GM18505 (cell line): ENCODE data around the gene PLXNA4.

ENCODE experiments used
- ATAC-seq: cut with Tn5 transposase; IDR thresholded peaks from one replicate; pipeline ENCODE4 v1.9.1; 2021; ENCODE audit not compliant: unreplicated experiment
- POLR2A ChIP-seq: IDR thresholded peaks from 4 replicates; pipeline ENCODE4 v1.6.1; 2011; ENCODE audit warnings: borderline replicate concordance; ENCODE audit not compliant: insufficient read depth, insufficient read length; ENCODE audit errors: extremely low read depth

Gene PLXNA4

DNA sequence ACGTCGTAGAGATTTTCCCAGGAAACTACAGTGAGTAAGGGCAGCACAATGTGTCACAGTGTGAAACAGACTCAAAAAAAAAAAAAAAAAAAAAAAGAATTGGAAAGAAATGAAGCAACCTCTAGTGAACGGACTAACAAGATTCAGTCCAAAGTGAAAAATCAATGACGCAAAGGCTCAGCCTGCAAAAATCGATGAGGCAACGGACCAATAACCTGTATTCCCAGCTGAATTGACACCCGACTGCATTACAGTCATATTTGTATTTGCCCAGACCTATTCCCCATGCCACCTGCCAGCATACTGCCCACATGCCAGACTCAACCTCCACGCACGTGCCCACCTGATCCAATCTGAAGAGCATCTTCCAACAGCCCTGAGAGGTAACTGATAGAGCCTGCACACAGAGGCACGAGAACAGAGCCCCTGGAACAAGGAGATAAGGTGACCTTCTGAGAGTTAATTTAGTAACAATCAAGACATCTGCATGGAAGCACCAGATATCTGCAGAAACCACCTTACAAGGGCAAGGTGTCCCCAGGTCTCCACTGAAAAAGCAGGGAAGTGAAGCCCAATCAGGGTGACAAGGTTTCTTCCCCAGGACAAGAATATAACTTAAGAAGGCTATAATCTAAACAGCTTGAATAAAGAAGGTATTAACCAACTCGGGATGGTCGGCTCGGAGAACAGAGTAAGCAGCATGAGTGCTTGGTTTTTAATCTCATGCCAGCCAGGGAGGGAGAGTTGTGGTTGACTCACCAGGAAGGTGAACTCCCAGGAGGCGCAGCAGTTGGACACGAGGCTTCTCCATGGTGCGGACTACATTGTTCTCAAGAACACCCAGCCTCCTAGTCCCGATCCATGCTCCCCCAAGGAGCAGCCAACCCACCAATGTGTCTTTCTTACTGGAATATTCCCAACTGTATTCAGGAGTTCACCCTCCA, 48.5 kb downstream of the PLXNA4 start:
- no peak for ATAC-seq
- no peak for TF ChIP-seq POLR2A

DNA sequence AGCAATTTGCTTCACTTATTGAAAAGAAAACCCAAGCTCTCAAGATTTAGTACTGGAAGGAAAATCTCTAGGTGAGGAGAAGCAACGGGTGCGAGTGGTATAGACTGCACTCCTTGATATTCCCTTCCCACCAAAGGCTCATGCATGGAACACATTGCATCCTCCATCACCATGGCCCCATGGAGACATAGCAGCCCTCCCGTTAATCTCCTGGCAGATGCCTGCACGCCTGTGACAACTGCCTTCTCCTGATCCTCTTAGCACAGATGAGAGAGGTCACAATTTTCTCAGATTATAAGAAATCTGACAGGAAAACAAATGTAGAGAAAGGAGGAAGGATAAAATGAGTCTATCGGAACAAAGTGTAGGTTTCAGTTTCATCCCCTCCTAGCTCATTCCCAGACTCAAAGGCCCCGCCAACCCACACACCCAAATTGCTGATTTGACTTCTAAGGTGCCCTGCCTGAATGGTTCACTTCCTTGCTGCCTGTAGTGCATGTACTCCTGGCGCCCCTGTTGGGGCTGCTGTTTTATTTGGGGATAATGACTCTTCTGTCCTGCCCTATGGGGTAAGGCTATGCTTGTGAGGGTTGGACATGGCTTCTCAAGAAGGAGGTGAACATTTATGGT, 50.0 kb downstream of the PLXNA4 start:
- TF ChIP-seq POLR2A = no peak

DNA sequence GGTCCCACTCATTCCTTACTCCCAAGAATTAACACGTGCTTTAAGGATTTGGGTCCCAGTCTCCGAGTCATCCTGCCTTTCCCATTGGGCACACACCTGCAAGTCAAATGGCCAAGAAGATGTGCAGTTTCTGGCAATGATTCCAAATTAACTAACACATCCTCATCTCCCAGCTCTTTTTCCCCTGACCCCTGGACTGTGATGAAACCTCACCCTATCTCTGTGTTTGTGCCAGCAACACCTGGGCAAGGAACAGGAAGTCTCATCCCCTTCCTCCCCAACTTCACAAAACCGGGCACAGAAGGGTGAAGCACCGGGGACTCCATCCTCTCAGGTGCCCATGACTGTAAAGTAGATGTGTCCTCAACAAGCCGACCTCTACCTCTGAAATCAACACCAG, 54.8 kb downstream of the PLXNA4 start:
- ATAC-seq = no peak
- TF ChIP-seq POLR2A = no peak

More for the DNA sequence above, 50.0 kb downstream of the PLXNA4 start:
- no peak for ATAC-seq

DNA sequence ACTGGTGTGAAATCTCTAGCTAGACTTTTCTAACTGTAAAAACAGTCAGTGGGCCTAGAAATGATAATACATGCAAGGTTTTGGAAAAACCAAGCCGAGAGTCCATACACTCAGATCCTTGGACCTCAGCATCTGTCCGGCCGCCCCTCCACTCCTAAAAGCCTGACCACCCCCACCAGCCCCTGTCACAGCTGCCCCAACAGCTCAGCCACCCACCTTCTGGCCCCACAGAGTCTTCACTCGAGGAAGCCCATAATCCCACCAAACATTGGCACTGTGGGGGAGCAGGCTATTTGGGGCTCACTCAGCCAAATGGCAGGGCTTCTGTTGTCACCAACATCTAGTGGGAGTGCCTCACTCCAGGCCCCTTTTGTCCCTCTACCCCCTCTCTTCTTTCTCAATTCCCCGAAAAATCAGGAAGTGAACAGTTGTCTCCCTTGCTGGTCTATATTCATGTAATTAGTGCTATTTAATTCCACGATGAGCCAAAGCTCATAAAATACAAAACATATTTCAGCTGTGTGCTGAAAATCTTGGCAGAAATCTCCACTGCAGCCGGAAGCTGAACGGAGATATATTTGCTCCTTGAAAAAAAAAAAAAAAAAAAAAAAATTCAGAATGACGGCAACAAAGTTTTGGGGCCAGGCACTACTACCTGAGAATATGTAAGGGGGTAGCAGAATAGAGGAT, 55.5 kb downstream of the PLXNA4 start:
- TF ChIP-seq POLR2A = no peak
- no peak for ATAC-seq

DNA sequence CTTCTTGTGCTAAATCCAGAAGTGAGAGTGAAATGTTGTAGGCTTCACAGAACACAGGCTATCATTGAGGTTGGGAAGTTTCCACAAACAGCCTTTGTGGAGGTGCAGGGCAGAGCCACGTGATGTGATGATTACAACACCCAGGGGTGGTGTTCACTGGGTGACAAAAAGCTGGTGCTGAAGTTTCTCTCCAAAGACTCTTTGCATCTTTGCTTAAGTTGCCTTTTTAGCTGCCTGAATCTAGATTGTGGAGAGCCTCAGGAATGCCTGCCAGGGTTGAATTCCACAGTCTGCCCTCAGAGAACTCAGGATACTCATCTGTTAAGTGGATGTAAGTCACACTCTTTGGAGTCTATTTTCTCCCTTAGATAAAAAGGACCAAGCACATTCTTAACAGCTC, 56.3 kb downstream of the PLXNA4 start:
- ATAC-seq = no peak
- no peak for TF ChIP-seq POLR2A

DNA sequence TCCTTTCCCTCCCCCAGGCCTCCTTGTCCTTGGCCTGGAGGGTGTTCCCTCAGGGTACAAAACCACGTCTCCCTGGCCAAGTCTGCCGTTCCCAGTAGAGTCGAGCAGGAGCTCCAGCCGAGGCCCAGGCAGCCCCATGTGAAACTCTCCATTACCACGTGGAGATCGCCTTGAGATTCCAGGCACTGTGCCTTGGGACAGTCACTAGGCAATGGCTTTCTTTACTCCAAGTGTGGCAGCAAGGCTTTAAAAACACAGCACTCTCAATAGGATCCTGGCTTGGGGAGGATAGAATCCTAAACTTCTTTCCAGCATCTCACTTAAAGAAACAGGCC, 57.5 kb downstream of the PLXNA4 start:
- no peak for TF ChIP-seq POLR2A
- ATAC-seq = no peak

DNA sequence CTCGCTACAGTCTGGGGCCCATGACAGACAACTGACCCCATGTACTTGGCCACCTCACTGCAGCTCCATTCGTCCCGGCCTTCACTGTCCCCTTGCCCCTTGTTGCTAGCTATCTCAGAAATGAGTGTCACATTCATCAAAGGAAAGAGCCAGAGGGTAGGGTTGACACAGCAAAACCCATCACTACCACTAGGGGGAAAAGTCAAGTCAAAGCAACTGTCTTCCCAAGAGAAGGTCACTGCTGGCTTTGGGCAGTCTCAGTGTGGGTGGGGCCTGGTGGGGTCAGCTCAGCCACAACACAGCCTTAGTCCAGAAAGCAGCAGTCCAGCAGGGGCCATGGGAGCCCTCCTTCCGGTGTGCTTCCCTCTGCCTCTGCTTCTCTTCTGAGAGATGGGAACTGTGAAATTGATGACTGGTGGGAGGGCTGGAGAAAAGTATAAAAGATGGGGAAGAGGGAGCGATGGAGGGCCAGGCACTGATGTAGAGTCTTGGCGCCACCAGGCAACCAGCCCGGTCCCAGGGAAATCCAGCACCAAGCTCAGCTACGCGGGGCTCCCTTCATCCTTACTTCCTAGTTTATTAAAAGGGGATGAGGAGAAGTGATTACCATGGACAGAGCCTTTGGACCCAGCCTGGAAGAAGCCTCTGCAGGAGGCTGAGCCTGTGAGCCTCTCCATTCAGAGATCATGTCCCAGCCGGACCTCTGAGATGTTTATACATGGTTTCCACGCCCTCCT, 58.0 kb downstream of the PLXNA4 start:
- ATAC-seq = no peak
- TF ChIP-seq POLR2A = no peak

DNA sequence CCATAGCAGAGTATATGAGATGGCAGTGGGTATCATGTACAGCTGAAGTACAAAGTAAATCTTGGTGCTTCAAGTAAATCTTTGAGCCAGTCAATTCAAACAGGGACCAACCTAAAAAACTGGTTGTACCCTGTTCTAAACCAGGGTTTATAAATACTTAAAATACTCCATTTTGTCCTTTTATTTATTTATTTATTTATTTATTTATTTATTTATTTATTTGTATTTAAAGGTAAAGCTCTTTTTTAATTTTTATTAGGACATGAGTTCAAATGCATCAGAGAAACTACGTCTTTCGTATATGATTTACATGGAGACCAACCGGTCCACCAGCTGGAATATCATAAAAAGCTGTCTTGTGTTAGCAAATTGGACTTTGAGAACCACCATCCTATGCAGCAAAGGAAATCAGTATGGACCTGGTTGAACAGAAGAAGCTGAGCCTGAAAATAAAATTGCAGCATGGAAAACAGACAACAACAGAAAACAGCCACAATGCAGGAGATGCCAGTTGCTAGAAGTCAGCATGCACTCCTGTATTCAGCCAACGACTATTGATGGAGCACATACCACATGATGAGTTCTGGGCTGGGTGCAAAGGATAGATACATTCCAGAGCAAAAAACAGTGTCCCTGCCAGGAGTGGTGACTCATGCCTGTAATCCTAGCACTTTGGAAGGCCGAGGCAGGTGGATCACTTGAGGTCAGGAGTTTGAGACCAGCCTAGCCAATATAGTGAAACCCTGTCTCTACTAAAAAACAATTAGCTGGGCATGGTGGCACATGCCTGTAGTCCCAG, 60.0 kb downstream of the PLXNA4 start:
- ATAC-seq = no peak
- no peak for TF ChIP-seq POLR2A

DNA sequence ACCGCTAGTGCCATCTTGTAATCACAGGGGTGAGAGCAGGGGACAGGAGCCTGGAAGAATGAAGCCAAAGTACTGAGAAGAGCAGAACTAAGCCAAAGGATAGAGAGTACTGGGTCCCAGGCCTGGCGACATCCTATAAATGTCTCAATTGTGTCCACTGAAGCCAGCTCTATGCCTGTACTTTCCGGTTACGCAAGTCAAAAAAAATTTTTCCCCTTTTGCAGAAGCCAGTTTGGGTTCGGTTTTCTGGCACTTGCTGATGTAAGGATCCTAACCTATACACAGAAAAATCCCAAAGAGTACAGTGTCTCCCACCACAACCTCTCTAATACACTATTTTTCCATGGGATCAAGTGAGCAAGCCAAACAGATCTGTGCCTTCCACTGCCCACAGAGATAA, 61.1 kb downstream of the PLXNA4 start:
- no peak for TF ChIP-seq POLR2A

DNA sequence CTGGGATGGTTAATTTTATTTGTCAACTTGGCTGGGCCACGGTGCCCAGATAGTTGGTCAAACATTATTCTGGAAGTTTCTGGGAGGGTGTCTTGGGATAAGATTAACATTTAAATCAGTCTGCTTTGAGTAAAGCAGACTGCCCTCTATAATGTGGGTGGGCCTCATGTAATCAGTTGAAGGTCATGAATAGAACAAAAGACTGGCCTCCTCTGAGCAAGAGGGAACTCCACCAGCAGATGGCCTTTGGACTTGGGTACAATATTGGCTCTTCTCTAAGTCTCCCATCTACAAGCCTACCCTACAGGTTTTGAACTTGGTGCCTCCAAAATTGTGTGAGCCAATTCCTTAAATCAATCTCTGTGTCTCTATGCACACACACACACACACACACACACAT, 61.8 kb downstream of the PLXNA4 start:
- no peak for ATAC-seq
- TF ChIP-seq POLR2A = no peak

More for the DNA sequence above, 61.1 kb downstream of the PLXNA4 start:
- ATAC-seq = no peak

DNA sequence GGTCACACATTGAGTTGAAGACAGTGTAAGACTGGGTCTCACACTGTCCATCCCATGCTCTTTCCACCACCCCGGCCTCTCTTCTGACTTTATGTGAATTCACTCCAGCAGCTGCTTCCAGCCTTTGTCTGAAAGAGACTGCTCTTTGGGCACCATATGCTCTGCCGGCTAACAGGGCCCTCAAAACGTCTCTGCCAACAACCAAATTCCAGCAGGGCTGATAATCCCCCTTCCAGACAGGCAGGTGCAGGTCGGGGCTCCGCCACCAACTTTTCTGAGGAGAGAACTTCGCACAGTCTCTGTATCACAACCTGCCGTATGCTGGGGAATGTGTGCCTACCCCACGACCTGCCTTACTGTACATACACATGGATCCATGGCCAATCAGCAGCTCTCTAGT, 64.3 kb downstream of the PLXNA4 start:
- TF ChIP-seq POLR2A = no peak
- ATAC-seq = no peak

DNA sequence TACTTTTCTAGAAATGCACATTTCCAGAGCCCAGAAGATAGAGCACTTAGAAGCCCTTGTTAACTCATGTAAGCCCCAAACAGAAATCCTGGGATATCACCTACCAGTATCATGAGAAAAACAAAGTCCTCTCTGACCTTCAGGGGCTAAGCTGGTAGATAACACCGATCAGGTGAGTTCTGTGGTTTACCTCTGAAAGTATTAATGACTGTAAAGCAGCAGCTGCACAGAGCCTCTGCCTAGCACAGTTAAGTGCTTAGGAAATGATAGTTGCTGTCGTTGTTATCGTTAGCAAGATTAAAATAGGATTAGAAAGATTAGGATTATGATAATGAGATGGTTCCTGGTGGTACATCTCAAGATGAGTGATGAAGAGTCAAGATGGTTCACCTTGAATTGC, 64.9 kb downstream of the PLXNA4 start:
- no peak for ATAC-seq
- TF ChIP-seq POLR2A = no peak

DNA sequence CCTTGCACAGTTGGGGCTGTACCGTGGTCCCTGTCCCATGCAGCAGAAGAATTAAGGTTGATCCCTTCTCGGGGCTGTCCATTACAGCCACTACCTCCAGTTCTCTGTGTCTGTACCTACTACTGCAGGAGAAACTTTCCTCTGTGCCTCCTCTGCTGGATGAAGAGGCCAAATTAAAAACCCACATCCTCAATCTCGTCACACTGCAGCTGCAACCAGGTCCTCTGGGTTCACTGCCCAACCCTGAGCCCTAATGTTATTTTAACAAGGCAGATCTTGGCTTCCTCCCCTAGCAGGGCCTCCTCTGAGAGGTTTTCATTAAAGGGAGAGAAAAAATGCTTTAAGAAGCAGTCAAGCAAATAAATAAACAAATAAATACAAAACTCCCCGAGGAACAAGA, 66.6 kb downstream of the PLXNA4 start:
- ATAC-seq = no peak
- TF ChIP-seq POLR2A = no peak

DNA sequence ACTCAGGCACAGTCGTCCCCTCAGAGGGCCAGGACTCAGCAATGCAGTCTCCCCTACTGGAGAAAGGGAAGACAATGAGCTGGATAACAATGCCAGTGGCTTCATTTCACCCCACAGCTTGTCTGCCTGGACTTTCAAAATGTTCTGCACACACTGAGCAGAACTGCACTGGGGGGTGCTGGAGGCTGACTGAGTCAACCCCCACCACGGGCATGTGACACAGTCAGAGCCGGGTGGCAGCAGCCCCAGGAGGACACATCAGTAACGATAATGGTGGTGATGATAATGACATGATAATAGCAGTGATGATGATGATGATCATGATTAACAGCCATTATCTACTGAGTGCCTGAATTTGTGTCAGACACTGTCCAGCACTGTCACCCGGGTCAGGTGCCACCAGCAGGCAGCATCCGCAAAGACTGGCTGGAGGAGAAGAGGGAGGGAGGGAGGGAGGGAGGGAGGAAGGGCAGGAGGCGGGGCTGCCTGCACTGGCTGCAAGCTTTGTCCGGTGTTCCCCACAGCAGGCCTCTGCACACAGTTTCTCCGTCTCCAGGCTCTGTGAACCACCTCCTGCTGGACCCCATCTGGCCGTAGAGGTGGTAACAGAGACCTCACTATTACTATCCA, 67.4 kb downstream of the PLXNA4 start:
- no peak for ATAC-seq
- no peak for TF ChIP-seq POLR2A
